ENCODE data around the gene CXCL16. TPM values are rescaled to one million over a fixed set of nuclear protein-coding genes. Genes with fewer than 3 reads are reported as not detected.

The CXCL16 gene
- total and polyA plus RNA-seq, 2 of the 13 experiments (the other 11 are each of a cell fraction or from before 2014, with no cell fraction given) = 9.4 to 101 TPM

- H3K9ac ChIP-seq (ENCODE audit: insufficient read depth, low read depth, low read length) = no peak overlapping the region
- TF ChIP-seq CEBPG (CRISPR knock-in tag; IDR thresholded peaks at IDR 0.05) (peak; percentile 40; the same call in 1 of the 2 replicates), CEBPB (IDR thresholded peaks at IDR 0.05; ENCODE audit: borderline replicate concordance, low read depth, low read length) (peak; percentile 21; the same call in 1 of the 2 replicates), STAT5B (CRISPR knock-in tag; IDR thresholded peaks at IDR 0.05) (no peak)
- H3K4me1 ChIP-seq (ENCODE audit: insufficient read depth, low read length) = peaks cover 49% of the 10 kb centered on the region
- in situ Hi-C loops (cut with HindIII; ENCODE audit: extremely low pct_ligation_motif_present, low pct_unique_long_range_greater_than_20kb) (no loop called here), intact Hi-C loops (cut with micrococcal nuclease; ENCODE audit: unreplicated experiment) (no loop called here)
- POLR2A ChIA-PET = interaction anchor here (1.0 to 1.5 kb wide), 5 partner anchors 20 to 62 kb away, joined by 5 to 6 read pairs (median 5); partner anchors contain the start of genes GLTPD2, PELP1 and TM4SF5
- H2AFZ ChIP-seq (ENCODE audit: low read length) = no peak overlapping the region
- no peak overlapping the region for H3K4me3 ChIP-seq (replicated peaks in 1 of 3; ENCODE audit: insufficient read depth in 1 of 3, low read depth in 2 of 3, low read length in 3 of 3)
- H3K9me3 ChIP-seq (ENCODE audit: low read length) = no peaks in the 10 kb centered on the region
- no peaks in the 10 kb centered on the region for H4K20me1 ChIP-seq (ENCODE audit: insufficient read depth, low read length)
- no TSS peak for BruUV-seq (replicated peaks)
- no peaks in the 10 kb centered on the region; a peak in 1 of 5 replicates for H3K27me3 ChIP-seq (ENCODE audit: control insufficient read depth in 1 of 2, insufficient read depth in 2 of 2, low read length in 2 of 2)
- H3K36me3 ChIP-seq (replicated peaks in 1 of 2; ENCODE audit: control insufficient read depth in 1 of 2, insufficient read depth in 2 of 2, low read length in 2 of 2) = no peaks in the 10 kb centered on the region
- 0 out of 2 replicates have a peak overlapping the region, but pooled peaks have one; percentile 12 for H3K4me2 ChIP-seq (ENCODE audit: low read depth, low read length)
- FAIRE-seq = peak; percentile 47
- CTCF ChIA-PET (ENCODE audit: low intra/inter-chr PET ratio, low total read pairs) = no interaction called here
- no peak for DNase-seq (ENCODE audit: low spot score)
- no peak overlapping the region for H3K27ac ChIP-seq (ENCODE audit: extremely low read length, insufficient read depth, low read length)
- ATAC-seq = no peak
- H3K79me2 ChIP-seq (ENCODE audit: insufficient read depth, low read length) = peaks cover 6% of the 10 kb centered on the region
- WGBS (ENCODE audit: low lambda C conversion rate) = 33% methylated on average over 3 of the region's 3 CpGs
Measured at GRCh38 chr17:4728124-4728523, 11.6 kb downstream of the CXCL16 start.

- H3K36me3 ChIP-seq (replicated peaks in 1 of 2; ENCODE audit: control insufficient read depth in 1 of 2, insufficient read depth in 2 of 2, low read length in 2 of 2) = no peaks in the 10 kb centered on the region
- H3K9ac ChIP-seq (ENCODE audit: insufficient read depth, low read depth, low read length) = no peak overlapping the region
- BruUV-seq (replicated peaks) = no TSS peak
- no peak overlapping the region for H3K27ac ChIP-seq (ENCODE audit: extremely low read length, insufficient read depth, low read length)
- no peak for DNase-seq (ENCODE audit: low spot score)
- no peak overlapping the region for H2AFZ ChIP-seq (ENCODE audit: low read length)
- H4K20me1 ChIP-seq (ENCODE audit: insufficient read depth, low read length) = no peaks in the 10 kb centered on the region
- H3K9me3 ChIP-seq (ENCODE audit: low read length) = no peaks in the 10 kb centered on the region
- H3K79me2 ChIP-seq (ENCODE audit: insufficient read depth, low read length) = peaks cover 6% of the 10 kb centered on the region
- intact Hi-C loops (cut with micrococcal nuclease; ENCODE audit: unreplicated experiment) (no loop called here), in situ Hi-C loops (cut with HindIII; ENCODE audit: extremely low pct_ligation_motif_present, low pct_unique_long_range_greater_than_20kb) (no loop called here)
- CTCF ChIA-PET (ENCODE audit: low intra/inter-chr PET ratio, low total read pairs) = no interaction called here
- POLR2A ChIA-PET = interaction anchor here (0.6 to 2.4 kb wide), 3 partner anchors 16 to 82 kb away, joined by 3 to 7 read pairs (median 3); partner anchors contain the start of gene ARRB2
- no peak for ATAC-seq
- no peak for TF ChIP-seq SMAD1 (CRISPR knock-in tag; IDR thresholded peaks at IDR 0.05; ENCODE audit: borderline replicate concordance, low read depth)
- no peak for TF ChIP-seq ARID3A (IDR thresholded peaks at IDR 0.05; ENCODE audit: low read depth, low read length)
- TF ChIP-seq MIER3 (CRISPR knock-in tag; IDR thresholded peaks at IDR 0.05; ENCODE audit: borderline replicate concordance) = no peak
- no peak for TF ChIP-seq ZBTB7B (CRISPR knock-in tag; IDR thresholded peaks at IDR 0.05)
- no peak for TF ChIP-seq ZNF44 (CRISPR knock-in tag; IDR thresholded peaks at IDR 0.05)
- no peak for TF ChIP-seq ZNF280D (CRISPR knock-in tag; IDR thresholded peaks at IDR 0.05)
- TF ChIP-seq TGIF2 (CRISPR knock-in tag; IDR thresholded peaks at IDR 0.05) = no peak
- H3K4me1 ChIP-seq (ENCODE audit: insufficient read depth, low read length) = peaks cover 57% of the 10 kb centered on the region
- no peak overlapping the region for H3K4me2 ChIP-seq (ENCODE audit: low read depth, low read length)
- WGBS (ENCODE audit: low lambda C conversion rate) = 91% methylated on average over 9 of the region's 9 CpGs
- H3K27me3 ChIP-seq (ENCODE audit: control insufficient read depth in 1 of 2, insufficient read depth in 2 of 2, low read length in 2 of 2) = no peaks in the 10 kb centered on the region; a peak in 1 of 5 replicates
- FAIRE-seq = no peak
- H3K4me3 ChIP-seq (replicated peaks in 1 of 3; ENCODE audit: insufficient read depth in 1 of 3, low read depth in 2 of 3, low read length in 3 of 3) = no peak overlapping the region
Measured at GRCh38 chr17:4725646-4726310, 13.9 kb downstream of the CXCL16 start.

Measured in HepG2 (cell line).